Stomach (tissue), 9 donors: Measurements from ENCODE around the gene CEP85. TPM values are rescaled to one million over a fixed set of nuclear protein-coding genes. Genes with fewer than 3 reads are reported as not detected.
A peak's percentile ranks its signal among the peaks of the same experiment; 100 is the strongest.

Source experiments
- DNase-seq, 2 donors: peaks; one replicate each; pipeline versions ENCODE4 v3.0.0 to v3.0.0-alpha.2; 2013 to 2019
- H3K27ac ChIP-seq, 5 donors: fragments of 200-600 bp in 4 of 5; sonication (generic) in 4 of 5; one replicate each; pipeline ENCODE4 v1.5.1; 2013 to 2019; ENCODE audit warnings: mild to moderate bottlenecking in 1 of 5, moderate library complexity in 1 of 5
- H3K27me3 ChIP-seq, 3 donors: fragments of 200-600 bp; sonication (generic); one replicate each; pipeline ENCODE4 v1.5.1; 2017 to 2019; ENCODE audit warnings: mixed run types in 1 of 3
- H3K36me3 ChIP-seq, 4 donors: fragments of 200-600 bp; sonication (generic); 1 replicate in 3 of 4; 2 replicates in 1 of 4; pipeline ENCODE4 v1.5.1; 2016 to 2019
- H3K4me1 ChIP-seq, 4 donors: fragments of 200-600 bp; sonication (generic); one replicate each; pipeline ENCODE4 v1.5.1; 2016 to 2019
- H3K4me3 ChIP-seq, 4 donors: fragments of 200-600 bp; sonication (generic) in 3 of 4; one replicate each; pipeline ENCODE4 v1.5.1; 2016 to 2019; ENCODE audit warnings: mild to moderate bottlenecking in 1 of 4
- H3K9me3 ChIP-seq, 4 donors: fragments of 200-600 bp; sonication (generic); one replicate each; pipeline ENCODE4 v1.5.1; 2016 to 2019
- CTCF ChIP-seq, 7 experiments: fragments of 450-650 bp in 4 of 7; fragments of 200-600 bp in 3 of 7; sonication (generic) in 3 of 7; IDR thresholded peaks; one replicate each; pipeline ENCODE4 v1.5.1; 2016 to 2019; ENCODE audit warnings: antibody characterized with exemption in 7 of 7, control low read depth in 2 of 7, mild to moderate bottlenecking in 1 of 7
- EP300 ChIP-seq: sonication (generic); formaldehyde crosslinking; IDR thresholded peaks from one replicate; pipeline ENCODE4 v1.6.1; 2017; ENCODE audit warnings: antibody characterized with exemption
- POLR2A ChIP-seq, 4 donors: fragments of 450-650 bp; IDR thresholded peaks; one replicate each; pipeline ENCODE4 v1.6.1; 2016; ENCODE audit warnings: antibody characterized with exemption in 4 of 4, control low read depth in 2 of 4, mild to moderate bottlenecking in 1 of 4, moderate library complexity in 1 of 4
- POLR2AphosphoS5 ChIP-seq, 3 donors: sonication (generic); formaldehyde crosslinking; IDR thresholded peaks; one replicate each; pipeline ENCODE4 v1.6.1; 2016; ENCODE audit warnings: antibody characterized with exemption in 3 of 3
- WGBS, 5 donors: extraction: QIAGEN DNeasy Blood & Tissue Kit in 3 of 5; methylation state at CpG; one replicate each; pipeline versions ENCODE4 v1.1.5 to v1.1.7; 2013 to 2018; 5-methylcytosine and 5-hydroxymethylcytosine counted together
- intact Hi-C: fragments of 100-400 bp; cut with DNase I; formaldehyde crosslinking; loops from one replicate; pipeline ENCODE4 v1.15.1; 2023; ENCODE audit warnings: low total_unique reads
- polyA plus RNA-seq, 3 donors: library from polyadenylated mRNA; stranded (reverse); fragments of 200-250 nt; gene quantifications; one replicate each; pipeline ENCODE4 v1.2.3, GENCODE V29; 2013
- total RNA-seq, 5 donors: library from RNA; depleted of rRNA; stranded (reverse); fragments of >200 nt; gene quantifications; one replicate each; pipeline versions ENCODE4 v1.1.0 to v1.2.3, GENCODE V29; 2014 to 2016
- donor health status: healthy with polysubstance abuse.
- donor health status: Bipolar disorder and iron deficiency.
- donor health status: healthy.

CEP85 gene
- total and polyA plus RNA-seq, 8 donors = 0.58 to 21.0 (median 5.9) TPM

GRCh38 chr1:26315874-26316850 lies 82.2 kb downstream of the CEP85 start:
- peak overlapping the region in 3 of 5 donors; percentile 34 to 73 (median 49) for H3K27ac ChIP-seq
- TF ChIP-seq CTCF (IDR thresholded peaks at IDR 0.05) (no peak), POLR2AphosphoS5 (IDR thresholded peaks at IDR 0.05) (no peak), EP300 (no peak), POLR2A (IDR thresholded peaks at IDR 0.05) (no peak)
- intact Hi-C loops = no loop called here

GRCh38 chr1:26317146-26317545 lies 83.1 kb downstream of the CEP85 start:
- DNase-seq = no peak
- Histone ChIP-seq H3K27me3 (peaks cover 0 to 10% (median 0%) of the 10 kb centered on the region in 3 donors), H3K27ac (peak overlapping the region in 2 of 5 donors; percentile 48 to 73), H3K36me3 (no peaks in the 10 kb centered on the region), H3K4me3 (no peak overlapping the region), H3K9me3 (no peaks in the 10 kb centered on the region), H3K4me1 (peaks cover 0 to 34% (median 10%) of the 10 kb centered on the region in 4 donors)
- 81 to 90% (median 85%) methylated on average over 2 of the region's 2 CpGs for WGBS, 5 donors
- TF ChIP-seq EP300 = no peak
- no peak for TF ChIP-seq POLR2A (IDR thresholded peaks at IDR 0.05)
- TF ChIP-seq POLR2AphosphoS5 (IDR thresholded peaks at IDR 0.05) = no peak
- TF ChIP-seq CTCF (IDR thresholded peaks at IDR 0.05) = no peak
- intact Hi-C loops = no loop called here

More at GRCh38 chr1:26315874-26316850, 82.2 kb downstream of the CEP85 start:
- 82 to 90% (median 85%) methylated on average over 8 of the region's 8 CpGs for WGBS, 5 donors
- Histone ChIP-seq H3K9me3 (no peaks in the 10 kb centered on the region), H3K36me3 (no peaks in the 10 kb centered on the region), H3K4me1 (peaks cover 0 to 26% (median 4%) of the 10 kb centered on the region in 4 donors), H3K27me3 (peaks cover 0 to 10% (median 0%) of the 10 kb centered on the region in 3 donors), H3K4me3 (no peak overlapping the region)
- no peak for DNase-seq

- peak within 1 kb of the TSS in 4 of 5 donors; percentile 44 to 73 (median 50) for H3K27ac ChIP-seq
- 58 to 66% (median 65%) methylated on average over 12 of the region's 12 CpGs for WGBS, 5 donors
- intact Hi-C loops = no loop called here
- no peaks in the 10 kb centered on the region for H3K9me3 ChIP-seq
- H3K27me3 ChIP-seq = peaks cover 0 to 10% (median 0%) of the 10 kb centered on the region in 3 donors
- DNase-seq = peak; percentile 29 to 58
- H3K4me1 ChIP-seq = peaks cover 0 to 35% (median 10%) of the 10 kb centered on the region in 4 donors
- no peaks in the 10 kb centered on the region for H3K36me3 ChIP-seq
- peak in 1 of 3 donors; percentile 6 for TF ChIP-seq POLR2AphosphoS5 (IDR thresholded peaks at IDR 0.05)
- TF ChIP-seq CTCF (IDR thresholded peaks at IDR 0.05) = no peak
- no peak for TF ChIP-seq POLR2A (IDR thresholded peaks at IDR 0.05)
- TF ChIP-seq EP300 = no peak
- H3K4me3 ChIP-seq = peak within 1 kb of the TSS; percentile 8 to 40 (median 30)
Measured at GRCh38 chr1:26317612-26318337, 83.8 kb downstream of the CEP85 start, which contains the start of gene CD52. Gene CD52, plus strand, starts transcription at chr1:26317958. Its CDS starts 60 bp downstream, at chr1:26318018.
